HepG2 (cell line): ENCODE results near the gene PAN2. TPM values are rescaled to one million over a fixed set of nuclear protein-coding genes. Genes with fewer than 3 reads are reported as not detected.

Experiments
- BHLHE40 ChIP-seq: IDR thresholded peaks from 2 replicates; pipeline ENCODE4 v1.6.1; 2011; ENCODE audit warnings: low read length, improper control_type of control experiment
- CENPBD1 ChIP-seq: sonication (generic); formaldehyde crosslinking; IDR thresholded peaks from 2 replicates; pipeline ENCODE4 v1.8.0; 2022; ENCODE audit warnings: missing genetic modification reagents, low read depth, mild to moderate bottlenecking, borderline replicate concordance
- GMEB2 ChIP-seq: IDR thresholded peaks from 2 replicates; pipeline ENCODE4 v1.6.1; 2016; ENCODE audit warnings: missing biosample characterization, missing genetic modification reagents, low read depth
- MAX ChIP-seq: IDR thresholded peaks from 2 replicates; pipeline ENCODE4 v1.6.1; 2012; ENCODE audit warnings: inconsistent platforms
- MYPOP ChIP-seq: sonication (generic); formaldehyde crosslinking; IDR thresholded peaks from 2 replicates; pipeline ENCODE4 v1.8.1; 2023; ENCODE audit warnings: mild to moderate bottlenecking, moderate library complexity, missing genetic modification reagents
- PTBP1 ChIP-seq: fragments of 200-400 bp; formaldehyde crosslinking; IDR thresholded peaks from 2 replicates; pipeline ENCODE4 v1.6.1; 2018; ENCODE audit warnings: low read length, low read depth; ENCODE audit not compliant: poor library complexity, severe bottlenecking
- RARA ChIP-seq: IDR thresholded peaks from 2 replicates; pipeline ENCODE4 v1.6.1; 2016; ENCODE audit warnings: missing genetic modification reagents, missing compliant biosample characterization
- RORA ChIP-seq: sonication (generic); formaldehyde crosslinking; IDR thresholded peaks from 2 replicates; pipeline ENCODE4 v1.5.0; 2020; ENCODE audit warnings: mild to moderate bottlenecking, missing genetic modification reagents, moderate library complexity
- STAT5B ChIP-seq: sonication (generic); formaldehyde crosslinking; IDR thresholded peaks from 2 replicates; pipeline ENCODE4 v1.4.0; 2020; ENCODE audit warnings: missing genetic modification reagents
- TEF ChIP-seq: sonication (generic); formaldehyde crosslinking; IDR thresholded peaks from 2 replicates; pipeline ENCODE4 v1.5.0; 2020; ENCODE audit warnings: missing genetic modification reagents
- ZMYM2 ChIP-seq: sonication (generic); formaldehyde crosslinking; IDR thresholded peaks from 2 replicates; pipeline ENCODE4 v1.8.0; 2022; ENCODE audit warnings: mild to moderate bottlenecking, missing genetic modification reagents
- ZNF333 ChIP-seq: sonication (generic); formaldehyde crosslinking; IDR thresholded peaks from 2 replicates; pipeline ENCODE4 v1.4.0; 2020; ENCODE audit warnings: mild to moderate bottlenecking, missing genetic modification reagents, borderline replicate concordance
- ZNF362 ChIP-seq: sonication (generic); formaldehyde crosslinking; IDR thresholded peaks from 2 replicates; pipeline ENCODE4 v1.4.0; 2020; ENCODE audit warnings: missing genetic modification reagents, mild to moderate bottlenecking, borderline replicate concordance
- ZNF546 ChIP-seq: sonication (generic); formaldehyde crosslinking; conservative IDR thresholded peaks from 2 replicates; pipeline ENCODE4 v1.8.1; 2023; ENCODE audit warnings: mild to moderate bottlenecking, missing genetic modification reagents
- ZNF629 ChIP-seq: sonication (generic); formaldehyde crosslinking; conservative IDR thresholded peaks from 2 replicates; pipeline ENCODE4 v1.5.0; 2020; ENCODE audit warnings: missing genetic modification reagents
- ZNF670 ChIP-seq: sonication (generic); formaldehyde crosslinking; IDR thresholded peaks from 2 replicates; pipeline ENCODE4 v1.8.0; 2022; ENCODE audit warnings: mild to moderate bottlenecking, missing genetic modification reagents, borderline replicate concordance
- ZNF777 ChIP-seq: sonication (generic); formaldehyde crosslinking; IDR thresholded peaks from 2 replicates; pipeline ENCODE4 v1.4.0; 2020; ENCODE audit warnings: missing genetic modification reagents
- ZNF800 ChIP-seq: sonication (generic); formaldehyde crosslinking; IDR thresholded peaks from 2 replicates; pipeline ENCODE4 v1.4.0; 2020; ENCODE audit warnings: missing genetic modification reagents
- ZNF879 ChIP-seq: sonication (generic); formaldehyde crosslinking; IDR thresholded peaks from 2 replicates; pipeline ENCODE4 v1.8.1; 2023; ENCODE audit warnings: missing genetic modification reagents
- polyA plus RNA-seq, 8 experiments: library from polyadenylated mRNA; depleted of rRNA in 3 of 8; stranded (reverse) in 7 of 8; unstranded in 1 of 8; fragments of >200 nt; fragmentation: Illumina TruSeq in 4 of 8; extraction: Trizol in 4 of 8; gene quantifications; 2 replicates each; pipeline versions ENCODE4 v1.2.1 to v1.2.3, GENCODE V29; 2011 to 2016; ENCODE audit warnings: low read depth in 4 of 8, missing spikeins in 1 of 8, mixed read lengths in 1 of 8; ENCODE audit not compliant: insufficient read depth in 1 of 8
- total RNA-seq, 5 experiments: library from RNA; depleted of rRNA; stranded (reverse); fragments of >200 nt; fragmentation: Illumina TruSeq; extraction: Trizol; gene quantifications; 2 replicates each; pipeline ENCODE4 v1.2.3, GENCODE V29; 2016; ENCODE audit warnings: low read depth in 1 of 5

Gene PAN2
- total and polyA plus RNA-seq, 2 of the 13 experiments (the other 11 are each of a cell fraction or from before 2014, with no cell fraction given), result 27.2 to 61.1 TPM

GRCh38 chr12:56266693-56267442 is 66.9 kb downstream of the PAN2 start, which contains the start of gene COQ10A (continued):
- TF ChIP-seq PTBP1, result no peak
- peak; percentile 72 for TF ChIP-seq ZNF777 (CRISPR knock-in tag)
- TF ChIP-seq ZNF362 (CRISPR knock-in tag), result peak; percentile 37; the same call in 1 of the 2 replicates
- TF ChIP-seq ZNF629 (CRISPR knock-in tag), result no peak
- peak; percentile 71 for TF ChIP-seq MAX
- TF ChIP-seq RARA (CRISPR knock-in tag), result peak; percentile 25; the same call in 1 of the 2 replicates
- TF ChIP-seq TEF, result no peak
- TF ChIP-seq ZNF879 (CRISPR knock-in tag), result no peak
- TF ChIP-seq ZNF670 (CRISPR knock-in tag), result 0 out of 2 replicates have a peak, but pooled peaks have one; percentile 60
- no peak for TF ChIP-seq CENPBD1 (CRISPR knock-in tag)
- TF ChIP-seq RORA (CRISPR knock-in tag), result no peak
- no peak for TF ChIP-seq GMEB2 (CRISPR knock-in tag)
- TF ChIP-seq ZNF800 (CRISPR knock-in tag), result peak; percentile 78; the same call in 1 of the 2 replicates
- TF ChIP-seq ZNF546, result peak; percentile 86; the same call in 1 of the 2 replicates
- no peak for TF ChIP-seq ZMYM2 (CRISPR knock-in tag)
- TF ChIP-seq ZNF333 (CRISPR knock-in tag), result 0 out of 2 replicates have a peak, but pooled peaks have one; percentile 64
- no peak for TF ChIP-seq STAT5B
- peak; percentile 76 for TF ChIP-seq MYPOP (CRISPR knock-in tag)
- TF ChIP-seq BHLHE40, result 0 out of 2 replicates have a peak, but pooled peaks have one; percentile 14
